ENCODE data around the gene TLR10.
"Not testable (repeated sequence)": the region's sequence is repeated elsewhere in the genome, so short reads cannot be mapped to it uniquely, and the experiment has no call there.

The TLR10 gene

GRCh38 chr4:38802561-38803355, 20.0 kb upstream of the TLR10 start:
- DNase-seq (ENCODE audit: low read depth): no peak

GRCh38 chr4:38800961-38801450, 18.2 kb upstream of the TLR10 start:
- no peak for DNase-seq (ENCODE audit: low read depth)

- DNase-seq (ENCODE audit: low read depth): no peak
Measured at GRCh38 chr4:38800366-38800765, 17.6 kb upstream of the TLR10 start.

- DNase-seq (ENCODE audit: low read depth): no peak
Measured at GRCh38 chr4:38795087-38795486, 12.3 kb upstream of the TLR10 start.

- no peak for DNase-seq (ENCODE audit: low read depth)
Measured at GRCh38 chr4:38794051-38794450, 11.3 kb upstream of the TLR10 start.

- no peak for DNase-seq (ENCODE audit: low read depth)
Measured at GRCh38 chr4:38791010-38791409, 8.2 kb upstream of the TLR10 start.

GRCh38 chr4:38788317-38788716, 5.5 kb upstream of the TLR10 start:
- DNase-seq (ENCODE audit: low read depth): no peak

- no peak for DNase-seq (ENCODE audit: low read depth)
Measured at GRCh38 chr4:38787693-38788092, 4.9 kb upstream of the TLR10 start.

GRCh38 chr4:38785901-38786402, 3.2 kb upstream of the TLR10 start:
- DNase-seq (ENCODE audit: low read depth): no peak

- DNase-seq (ENCODE audit: low read depth): no peak
Measured at GRCh38 chr4:38785041-38785790, 2.4 kb upstream of the TLR10 start.

- no peak for DNase-seq (ENCODE audit: low read depth)
Measured at GRCh38 chr4:38784141-38784540, 1.4 kb upstream of the TLR10 start.

GRCh38 chr4:38783109-38783460, 295 bp upstream of the TLR10 start:
- DNase-seq (ENCODE audit: low read depth): no peak

GRCh38 chr4:38781854-38782261, 932 bp downstream of the TLR10 start:
- DNase-seq (ENCODE audit: low read depth): no peak

GRCh38 chr4:38780833-38781484, 1.8 kb downstream of the TLR10 start:
- no peak for DNase-seq (ENCODE audit: low read depth)

- no peak for DNase-seq (ENCODE audit: low read depth)
Measured at GRCh38 chr4:38779790-38780189, 3.0 kb downstream of the TLR10 start.

- not testable (repeated sequence) for DNase-seq (ENCODE audit: low read depth)
Measured at GRCh38 chr4:38777925-38778324, 4.9 kb downstream of the TLR10 start.

- DNase-seq (ENCODE audit: low read depth): no peak
Measured at GRCh38 chr4:38775326-38775725, 7.5 kb downstream of the TLR10 start.

GRCh38 chr4:38774181-38774955, 8.4 kb downstream of the TLR10 start:
- no peak for DNase-seq (ENCODE audit: low read depth)

GRCh38 chr4:38770281-38770680, 12.5 kb downstream of the TLR10 start:
- not testable (repeated sequence) for DNase-seq (ENCODE audit: low read depth)

- DNase-seq (ENCODE audit: low read depth): no peak
Measured at GRCh38 chr4:38769857-38770256, 12.9 kb downstream of the TLR10 start.

- DNase-seq (ENCODE audit: low read depth): no peak
Measured at GRCh38 chr4:38769441-38769840, 13.3 kb downstream of the TLR10 start.

- no peak for DNase-seq (ENCODE audit: low read depth)
Measured at GRCh38 chr4:38768968-38769394, 13.8 kb downstream of the TLR10 start.
